ENCODE results near the gene SHCBP1. TPM values are rescaled to one million over a fixed set of nuclear protein-coding genes. Genes with fewer than 3 reads are reported as not detected.
"Not testable (repeated sequence)": the region's sequence is repeated elsewhere in the genome, so short reads cannot be mapped to it uniquely, and the experiment has no call there.

The SHCBP1 gene
- total and polyA plus RNA-seq, 9 donors, result 0.24 to 3.6 (median 0.56) TPM

DNA sequence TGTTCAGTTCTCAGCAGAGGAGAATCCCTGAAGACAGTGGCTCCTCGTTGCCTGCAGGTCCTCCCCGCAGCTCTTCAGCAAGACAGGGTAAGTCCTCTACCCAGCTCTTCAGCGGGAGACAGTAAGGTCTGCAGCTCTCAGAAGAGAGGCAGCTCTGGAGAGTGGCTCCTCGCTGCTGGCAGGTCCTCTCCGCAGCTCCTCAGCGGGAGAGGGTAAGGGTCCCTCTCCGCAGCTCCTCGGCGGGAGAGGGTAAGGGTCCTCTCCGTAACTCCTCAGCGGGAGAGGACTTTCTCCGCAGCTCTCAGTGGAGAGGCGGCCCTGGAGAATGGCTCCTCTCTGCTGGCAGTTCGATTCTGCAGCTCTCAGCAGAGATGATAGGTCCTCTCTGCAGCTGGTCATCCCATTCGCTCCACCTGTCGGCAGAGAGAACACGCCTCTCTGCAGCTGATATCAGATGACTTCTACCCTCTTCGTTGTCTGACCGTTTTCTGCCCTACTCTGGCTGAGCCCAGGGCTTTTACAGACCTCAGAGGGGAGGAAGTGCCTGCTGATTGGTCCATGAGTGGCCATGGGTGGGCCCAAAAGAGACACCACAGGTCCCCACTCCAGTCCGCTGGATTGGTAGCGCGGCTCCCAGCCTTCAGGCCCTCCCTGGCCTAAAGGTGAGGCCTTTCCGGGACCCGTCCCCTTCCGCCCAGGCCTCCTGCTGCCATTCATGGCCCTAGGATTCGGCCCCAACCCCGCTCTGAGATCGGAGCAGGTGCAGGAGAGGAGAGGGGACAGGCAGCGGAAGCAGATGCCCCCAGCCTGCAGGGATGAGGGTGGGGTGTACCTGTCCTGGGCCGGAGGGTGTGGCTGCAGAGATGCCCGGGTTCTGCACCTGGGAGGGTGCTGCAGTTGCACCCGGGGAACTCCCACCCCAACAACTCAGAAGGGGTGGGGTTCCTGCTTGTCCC is 11.9 kb upstream of the SHCBP1 start:
- no peak overlapping the region for H3K4me3 ChIP-seq
- WGBS, 3 donors, result 78 to 85% (median 81%) methylated on average over 32 of the region's 32 CpGs
- H3K4me1 ChIP-seq (ENCODE audit: insufficient read depth), result peaks cover 2% of the 10 kb centered on the region
- no peaks in the 10 kb centered on the region for H3K36me3 ChIP-seq
- no peaks in the 10 kb centered on the region for H3K27me3 ChIP-seq
- H3K27ac ChIP-seq, result no peak overlapping the region
- intact Hi-C loops (cut with DNase I), result no loop called here
- no peaks in the 10 kb centered on the region for H3K9me3 ChIP-seq
- TF ChIP-seq, protein P1, sequence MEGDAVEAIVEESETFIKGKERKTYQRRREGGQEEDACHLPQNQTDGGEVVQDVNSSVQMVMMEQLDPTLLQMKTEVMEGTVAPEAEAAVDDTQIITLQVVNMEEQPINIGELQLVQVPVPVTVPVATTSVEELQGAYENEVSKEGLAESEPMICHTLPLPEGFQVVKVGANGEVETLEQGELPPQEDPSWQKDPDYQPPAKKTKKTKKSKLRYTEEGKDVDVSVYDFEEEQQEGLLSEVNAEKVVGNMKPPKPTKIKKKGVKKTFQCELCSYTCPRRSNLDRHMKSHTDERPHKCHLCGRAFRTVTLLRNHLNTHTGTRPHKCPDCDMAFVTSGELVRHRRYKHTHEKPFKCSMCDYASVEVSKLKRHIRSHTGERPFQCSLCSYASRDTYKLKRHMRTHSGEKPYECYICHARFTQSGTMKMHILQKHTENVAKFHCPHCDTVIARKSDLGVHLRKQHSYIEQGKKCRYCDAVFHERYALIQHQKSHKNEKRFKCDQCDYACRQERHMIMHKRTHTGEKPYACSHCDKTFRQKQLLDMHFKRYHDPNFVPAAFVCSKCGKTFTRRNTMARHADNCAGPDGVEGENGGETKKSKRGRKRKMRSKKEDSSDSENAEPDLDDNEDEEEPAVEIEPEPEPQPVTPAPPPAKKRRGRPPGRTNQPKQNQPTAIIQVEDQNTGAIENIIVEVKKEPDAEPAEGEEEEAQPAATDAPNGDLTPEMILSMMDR (IDR thresholded peaks at IDR 0.05), result no peak
- TF ChIP-seq EP300 (IDR thresholded peaks at IDR 0.05), result no peak
- no peak for TF ChIP-seq POLR2A (IDR thresholded peaks at IDR 0.05)
- DNase-seq, result no peak

DNA sequence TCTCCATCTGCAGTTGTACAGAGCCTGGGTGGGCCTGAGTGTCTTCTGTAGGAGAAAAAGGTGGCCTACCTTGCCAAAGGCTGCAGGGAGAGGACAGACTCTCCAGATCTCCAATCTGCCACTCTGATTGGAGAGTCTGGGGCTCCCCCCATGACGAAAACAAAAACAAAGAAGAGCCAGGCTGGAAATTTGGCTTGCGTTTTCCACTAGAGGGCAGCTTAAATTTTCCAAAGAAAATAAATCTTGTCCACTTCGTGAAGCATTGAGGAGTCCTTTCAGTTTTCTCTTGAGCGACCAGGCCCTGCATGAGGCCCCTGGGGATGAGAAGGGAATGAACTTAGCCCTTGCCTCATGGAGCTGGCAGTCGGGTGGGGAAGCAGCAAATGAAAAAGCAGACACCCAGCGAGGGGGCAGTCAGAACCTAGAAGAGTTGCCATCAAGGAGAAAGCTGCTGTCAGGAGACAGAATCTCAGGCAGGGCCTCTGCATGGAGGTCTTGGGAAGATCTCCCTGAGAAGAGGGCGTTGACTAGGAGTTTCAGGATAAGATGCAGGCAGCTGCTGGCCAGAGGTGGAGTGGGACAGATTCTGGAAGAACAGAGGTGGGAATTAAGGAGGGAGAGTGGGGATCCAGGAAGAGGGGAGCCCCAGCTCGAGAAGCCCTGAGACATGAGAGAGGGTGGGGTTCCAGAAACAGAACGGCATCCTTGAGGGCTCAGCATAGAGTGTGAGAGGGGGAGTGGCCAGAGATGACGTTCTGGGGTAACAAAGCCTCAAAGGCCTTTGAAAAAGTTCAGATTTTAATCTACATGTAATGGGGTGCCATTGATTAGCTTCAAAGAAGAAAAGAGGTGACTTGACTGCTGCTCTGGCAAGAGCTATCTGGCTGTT is 8.4 kb upstream of the SHCBP1 start:
- H3K9me3 ChIP-seq, result no peaks in the 10 kb centered on the region
- WGBS, 3 donors, result 22 to 23% (median 22%) methylated on average over 10 of the region's 10 CpGs
- no peak overlapping the region for H3K4me3 ChIP-seq
- TF ChIP-seq, protein P1 (IDR thresholded peaks at IDR 0.05), result no peak
- TF ChIP-seq POLR2A (IDR thresholded peaks at IDR 0.05) (no peak), EP300 (IDR thresholded peaks at IDR 0.05) (no peak)
- H3K27me3 ChIP-seq, result no peaks in the 10 kb centered on the region
- no peaks in the 10 kb centered on the region for H3K36me3 ChIP-seq
- DNase-seq, result no peak
- no peak overlapping the region for H3K27ac ChIP-seq
- intact Hi-C loops (cut with DNase I), result no loop called here
- H3K4me1 ChIP-seq (ENCODE audit: insufficient read depth), result peaks cover 2% of the 10 kb centered on the region

DNA sequence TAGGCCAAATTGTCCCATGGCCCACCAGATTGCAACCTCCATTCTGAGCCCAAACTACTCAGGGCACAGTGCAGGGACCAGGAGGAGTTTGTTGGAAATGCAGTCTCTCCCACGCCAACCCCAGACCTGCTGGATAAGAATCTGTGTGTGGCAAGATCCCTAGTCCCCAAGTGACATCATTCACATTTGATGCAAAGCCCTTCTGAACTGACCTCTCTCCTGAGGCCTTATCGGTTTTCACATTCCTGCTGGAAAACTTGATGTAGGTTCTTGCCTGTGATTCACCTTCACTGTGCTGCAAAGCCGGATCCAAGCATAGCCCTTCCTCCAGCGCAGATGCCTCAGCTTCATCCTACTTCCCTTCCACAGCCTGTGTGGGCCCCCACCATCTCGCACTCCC is 6.6 kb upstream of the SHCBP1 start:
- TF ChIP-seq, protein P1 (IDR thresholded peaks at IDR 0.05), result no peak
- TF ChIP-seq POLR2A (IDR thresholded peaks at IDR 0.05), result no peak
- no peak for TF ChIP-seq EP300 (IDR thresholded peaks at IDR 0.05)
- WGBS, 3 donors, result 89 to 92% (median 89%) methylated on average over 5 of the region's 5 CpGs
- intact Hi-C loops (cut with DNase I), result no loop called here

DNA sequence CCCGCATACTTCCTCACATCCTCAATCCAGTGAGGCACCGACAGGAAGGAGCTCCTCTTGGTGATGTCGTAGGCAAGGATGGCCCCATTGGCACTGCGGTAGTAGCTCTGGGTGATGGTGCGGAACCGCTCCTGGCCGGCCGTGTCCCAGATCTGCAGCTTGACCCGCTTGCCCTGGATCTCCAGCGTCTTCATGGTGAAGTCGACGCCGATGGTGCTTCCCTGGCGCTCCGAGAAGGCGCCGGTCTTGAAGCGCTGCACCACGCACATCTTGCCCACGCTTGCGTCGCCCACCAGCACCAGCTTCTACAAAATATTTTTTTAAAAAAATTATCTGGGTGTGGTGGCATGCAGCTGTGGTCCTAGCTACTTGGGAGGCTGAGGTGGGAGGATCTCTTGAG is 5.5 kb upstream of the SHCBP1 start:
- H3K36me3 ChIP-seq; H3K27ac ChIP-seq; H3K4me1 ChIP-seq (ENCODE audit: insufficient read depth); intact Hi-C loops (cut with DNase I); DNase-seq; H3K9me3 ChIP-seq; H3K27me3 ChIP-seq; H3K4me3 ChIP-seq: not testable (repeated sequence)
- 96 to 97% (median 96%) methylated on average over 21 to 22 of the region's 22 CpGs for WGBS, 3 donors

More for the DNA sequence above, 6.6 kb upstream of the SHCBP1 start:
- H3K4me1 ChIP-seq (ENCODE audit: insufficient read depth), result peaks cover 2% of the 10 kb centered on the region
- H3K27ac ChIP-seq, result no peak overlapping the region
- no peaks in the 10 kb centered on the region for H3K36me3 ChIP-seq
- no peak for DNase-seq
- H3K9me3 ChIP-seq, result no peaks in the 10 kb centered on the region
- no peak overlapping the region for H3K4me3 ChIP-seq
- H3K27me3 ChIP-seq, result no peaks in the 10 kb centered on the region

DNA sequence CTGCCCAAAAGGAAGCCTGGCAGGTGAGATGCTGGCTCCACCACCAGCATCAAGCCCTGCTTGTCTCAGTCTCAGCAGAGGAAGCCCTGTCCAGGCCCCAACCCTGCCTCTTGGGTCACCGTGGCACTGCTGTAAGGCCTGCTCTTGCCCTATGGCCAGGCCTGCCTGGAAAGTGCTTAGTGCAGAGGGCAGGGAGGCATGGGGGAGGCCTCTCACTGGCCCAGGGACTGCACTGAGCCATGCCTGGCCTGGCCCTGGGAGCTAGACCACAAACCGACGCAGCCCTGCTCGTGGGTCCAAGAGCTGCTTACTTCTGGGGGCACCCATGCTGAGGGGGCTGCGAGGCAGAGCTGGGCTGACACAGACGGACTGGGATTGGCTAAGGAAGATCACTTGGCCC is 3.7 kb upstream of the SHCBP1 start:
- H3K27me3 ChIP-seq; H3K27ac ChIP-seq; H3K4me3 ChIP-seq; H3K9me3 ChIP-seq; H3K36me3 ChIP-seq; DNase-seq; H3K4me1 ChIP-seq (ENCODE audit: insufficient read depth); intact Hi-C loops (cut with DNase I): not testable (repeated sequence)
- 84 to 89% (median 88%) methylated on average over 5 to 6 of the region's 6 CpGs for WGBS, 3 donors

DNA sequence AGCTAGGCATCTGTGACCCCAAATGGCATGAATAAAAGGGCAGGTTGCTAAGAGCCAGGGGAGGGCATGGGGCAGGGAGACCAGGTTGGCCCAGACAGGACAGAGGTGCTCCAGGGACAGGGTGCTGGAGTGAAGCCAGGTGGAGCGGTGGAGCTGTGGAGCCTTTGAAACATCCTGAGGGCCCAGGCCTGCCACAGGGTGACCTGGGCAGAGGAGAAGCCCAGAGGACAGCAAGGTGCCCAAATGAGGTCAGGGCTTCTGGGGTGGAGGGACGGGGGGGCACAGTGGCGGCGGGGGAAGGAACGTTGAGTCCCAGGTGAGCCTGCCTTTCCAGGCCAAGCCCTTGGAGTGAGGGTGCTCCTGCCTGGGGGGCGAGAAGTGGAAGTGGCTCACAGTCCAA is 2.5 kb upstream of the SHCBP1 start:
- DNase-seq; H3K36me3 ChIP-seq; intact Hi-C loops (cut with DNase I); H3K4me3 ChIP-seq; H3K27me3 ChIP-seq; H3K27ac ChIP-seq; H3K9me3 ChIP-seq; H3K4me1 ChIP-seq (ENCODE audit: insufficient read depth): not testable (repeated sequence)
- WGBS, 3 donors, result 78 to 81% methylated on average over 4 to 5 of the region's 6 CpGs; no CpG with 5 or more reads in 1 of the 3 donors

DNA sequence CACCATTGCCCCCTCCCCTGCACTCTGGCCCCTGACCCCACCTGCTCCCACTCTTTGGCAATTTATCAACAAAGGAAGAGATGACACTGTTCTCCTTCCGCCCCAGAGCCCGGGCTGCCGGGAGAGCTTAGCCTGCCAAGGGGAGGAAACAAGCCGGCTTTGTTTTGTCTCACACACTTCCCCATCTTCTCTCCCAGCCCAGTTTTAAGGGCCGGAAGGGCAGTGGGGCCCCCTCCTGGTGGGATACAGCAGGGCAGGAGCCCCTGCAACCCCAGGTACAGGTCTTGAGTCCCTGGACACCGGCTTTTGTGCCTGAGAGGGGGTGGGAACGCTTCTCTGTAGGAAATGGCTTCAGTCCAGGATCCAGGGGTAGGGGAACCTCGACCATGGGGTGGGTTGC is 2.1 kb upstream of the SHCBP1 start:
- 3% methylated on average over 5 of the region's 8 CpGs; no CpG with 5 or more reads in 2 of the 3 donors for WGBS, 3 donors
- H3K4me1 ChIP-seq (ENCODE audit: insufficient read depth); intact Hi-C loops (cut with DNase I); H3K36me3 ChIP-seq; H3K27ac ChIP-seq; DNase-seq; H3K9me3 ChIP-seq; H3K27me3 ChIP-seq; H3K4me3 ChIP-seq: not testable (repeated sequence)

Data from ovary (tissue), 9 donors.